CD4-positive, alpha-beta T cell treated with Interleukin-10 for 1 hour (primary cell): ENCODE data around the gene TEAD1.

Source experiments
- DNase-seq: peaks from one replicate; pipeline ENCODE4 v3.0.0-alpha.2; 2020

The TEAD1 gene

GRCh38 chr11:12845163-12845562, 170.9 kb downstream of the TEAD1 start:
- DNase-seq, result no peak

GRCh38 chr11:12845739-12846358, 171.6 kb downstream of the TEAD1 start:
- DNase-seq, result no peak

DNA sequence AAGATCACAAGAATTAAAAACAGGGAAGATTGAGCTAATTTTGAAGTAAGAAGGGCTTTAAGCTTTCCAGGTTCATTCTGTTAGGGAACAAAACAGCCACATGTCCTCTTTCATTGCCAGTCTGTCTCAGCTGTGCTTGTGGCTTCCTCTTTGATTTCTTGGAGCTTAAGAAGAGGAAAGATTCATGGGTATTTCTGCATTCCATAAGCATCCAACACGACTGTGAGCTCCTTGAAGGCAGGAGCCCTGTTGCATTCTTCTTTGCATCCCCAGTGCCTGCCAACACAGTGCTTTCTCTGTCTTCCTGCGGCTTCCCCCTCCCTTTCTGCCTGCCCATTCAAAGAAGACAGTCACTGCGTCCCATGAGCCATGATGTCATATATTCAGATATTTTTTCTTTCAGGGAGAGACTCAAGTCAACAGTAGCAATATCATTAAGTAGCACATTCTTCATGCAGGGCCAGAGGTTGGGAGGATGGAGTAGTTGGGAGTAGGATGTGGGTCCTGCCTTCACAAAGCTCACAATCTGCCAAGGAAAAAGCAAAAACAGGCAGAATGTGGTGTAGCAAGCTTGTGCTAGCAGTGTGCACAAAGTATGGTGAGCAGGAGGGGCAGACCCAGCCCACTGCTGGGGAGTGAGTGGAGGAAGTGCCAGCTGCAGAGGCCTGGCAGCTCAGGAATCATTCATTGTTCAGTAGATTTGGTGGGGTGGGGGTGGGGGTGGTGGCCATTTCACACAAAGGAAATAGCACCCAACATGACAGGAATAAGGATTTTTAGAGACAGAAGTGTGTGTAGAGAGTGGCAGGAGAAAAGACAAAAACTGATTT, 172.8 kb downstream of the TEAD1 start:
- DNase-seq, result no peak

GRCh38 chr11:12848413-12848812, 174.2 kb downstream of the TEAD1 start:
- DNase-seq, result no peak

GRCh38 chr11:12853325-12853651, 179.1 kb downstream of the TEAD1 start:
- DNase-seq, result no peak

DNA sequence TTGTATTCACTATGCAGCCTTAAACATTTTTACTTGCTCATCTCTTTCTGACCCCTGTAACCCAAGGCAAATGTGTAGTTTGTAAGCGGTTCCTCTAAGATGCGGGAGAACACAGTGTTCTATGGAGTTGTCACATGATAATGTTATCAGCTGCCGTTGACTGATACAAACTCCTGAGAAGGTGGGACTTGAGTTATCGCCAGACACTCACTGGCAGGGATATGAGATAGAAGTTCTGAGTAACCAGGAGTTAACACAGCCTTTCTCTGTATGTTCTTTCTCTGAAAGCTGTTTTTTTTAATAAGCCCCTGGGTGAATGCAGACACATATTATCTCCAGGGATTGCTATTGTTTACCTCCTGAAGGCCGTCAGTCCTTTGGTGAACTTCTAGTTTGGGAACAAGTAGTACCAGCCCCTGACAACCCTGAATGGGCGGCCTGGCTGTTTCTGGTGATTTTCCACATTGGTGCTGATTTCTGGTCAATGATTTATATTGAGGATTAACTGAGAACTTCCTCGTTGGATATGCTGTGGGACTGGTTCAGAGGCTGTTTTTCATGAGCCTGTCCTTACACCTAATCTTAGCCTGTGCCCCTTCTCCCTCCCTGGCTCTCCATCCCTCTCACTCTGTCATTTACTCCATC, 179.6 kb downstream of the TEAD1 start:
- no peak for DNase-seq

- DNase-seq, result no peak
Measured at GRCh38 chr11:12854297-12854661, 180.1 kb downstream of the TEAD1 start.

- DNase-seq, result no peak
Measured at GRCh38 chr11:12854829-12855228, 180.6 kb downstream of the TEAD1 start.

DNA sequence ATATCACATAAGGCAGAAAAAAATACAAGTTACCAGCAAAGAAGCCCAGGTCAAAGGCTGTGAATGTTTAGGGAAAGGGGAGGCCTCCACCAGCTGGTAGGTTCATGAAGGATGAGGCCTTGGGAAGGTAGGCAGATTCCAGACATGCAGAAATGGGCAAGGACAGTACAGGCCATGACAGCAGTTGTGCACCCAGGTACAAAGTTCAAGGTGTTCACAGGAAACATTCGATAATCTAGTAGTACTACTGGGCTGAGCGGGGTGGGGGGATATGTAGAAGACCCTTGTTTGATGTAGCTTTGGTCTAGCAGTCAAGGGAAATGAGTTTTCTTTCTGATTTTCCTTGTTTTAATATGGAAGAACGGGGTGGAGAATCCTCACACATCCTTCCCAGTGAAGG, 182.1 kb downstream of the TEAD1 start:
- DNase-seq, result no peak

GRCh38 chr11:12857572-12857971, 183.4 kb downstream of the TEAD1 start:
- no peak for DNase-seq

DNA sequence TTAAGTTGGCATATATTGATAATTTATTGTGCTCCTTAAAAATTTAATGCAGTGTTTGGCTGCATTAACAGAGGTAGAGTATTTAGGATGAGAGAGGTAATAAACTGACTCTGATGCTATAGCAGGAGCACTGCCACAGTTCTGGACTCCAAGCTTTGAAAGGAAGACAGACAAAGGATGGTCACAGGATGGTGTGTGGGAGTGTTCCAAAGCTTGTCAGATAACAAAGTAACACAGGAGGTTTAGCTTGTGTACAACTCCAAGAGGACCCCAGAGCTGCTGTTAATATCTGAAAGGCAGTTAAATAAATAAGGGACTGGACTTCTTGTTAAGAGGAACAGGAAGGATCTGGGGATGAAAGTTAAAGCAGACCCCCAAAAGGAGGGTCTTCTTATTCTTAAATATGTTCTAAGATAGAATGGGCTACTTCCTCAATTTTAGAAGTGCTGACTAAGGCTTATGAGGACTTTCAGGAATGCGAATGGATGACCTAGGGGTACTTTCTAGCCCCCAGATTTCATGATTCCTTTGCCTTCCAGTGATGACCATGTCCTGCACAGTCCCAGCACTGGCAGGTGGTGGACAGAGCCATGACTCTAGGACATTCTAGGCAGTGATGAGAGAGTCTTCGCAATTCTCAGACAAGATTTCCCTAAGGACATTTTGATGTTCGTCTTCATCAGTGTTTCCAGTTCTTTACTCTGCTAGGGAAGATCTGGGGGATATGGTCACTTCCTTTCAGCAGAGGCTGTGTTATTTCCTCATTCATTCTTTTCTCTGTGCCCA, 185.8 kb downstream of the TEAD1 start:
- no peak for DNase-seq

DNA sequence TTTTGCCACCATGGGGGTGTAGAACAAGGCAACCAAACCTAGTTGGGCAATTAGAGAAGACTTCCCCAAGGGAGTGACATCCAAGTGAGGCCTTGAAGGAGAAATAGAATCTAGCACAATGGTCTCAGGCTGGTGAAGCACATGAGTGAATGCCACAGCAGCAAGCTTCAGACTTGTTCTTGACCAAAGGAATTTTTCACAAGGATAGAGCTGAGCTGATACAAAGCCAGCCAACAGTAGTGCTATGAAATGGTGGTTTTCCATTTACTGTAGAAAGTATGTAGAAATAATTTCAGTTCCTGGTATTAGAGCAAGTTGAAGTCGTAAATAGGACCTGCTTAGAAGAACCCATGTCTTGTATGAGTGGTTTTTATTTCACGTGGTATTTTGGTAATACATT, 186.6 kb downstream of the TEAD1 start:
- DNase-seq, result no peak

DNA sequence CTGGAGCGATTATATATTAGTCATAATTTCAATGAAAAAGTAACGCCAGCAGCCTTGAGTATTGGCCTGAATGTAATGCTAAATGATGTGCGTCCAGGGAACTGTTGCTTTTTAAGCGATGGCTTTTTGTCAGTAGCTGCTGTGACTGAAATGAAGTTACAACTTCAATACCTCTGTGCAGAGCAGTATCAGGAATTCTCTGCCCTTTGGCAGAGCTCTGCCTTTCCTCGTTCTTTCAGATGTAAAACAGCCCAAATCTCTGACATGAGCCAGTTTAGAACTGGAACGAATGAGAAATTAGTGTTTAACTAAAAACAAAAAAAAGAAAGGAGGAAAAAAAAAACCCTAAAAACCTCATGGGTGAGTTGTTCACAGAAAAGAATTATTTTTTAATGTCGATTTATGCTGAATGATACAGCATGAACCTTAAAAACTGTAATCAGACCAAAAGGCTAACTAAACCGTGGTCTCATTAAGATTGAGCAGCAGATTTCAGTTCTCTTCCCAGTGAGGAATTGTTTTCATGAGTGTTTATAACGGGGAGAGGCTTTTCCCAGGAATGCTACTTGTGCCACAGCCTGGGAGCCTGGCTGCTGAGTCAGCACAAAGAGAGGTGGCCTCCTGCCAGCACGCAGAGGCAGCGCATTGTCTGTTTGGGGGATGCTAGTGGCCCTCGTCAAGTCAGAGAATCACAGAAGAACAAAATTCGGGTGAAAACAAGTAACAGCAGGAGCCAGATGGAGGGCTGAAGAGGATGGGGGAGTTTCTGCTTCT, 188.7 kb downstream of the TEAD1 start:
- no peak for DNase-seq

DNA sequence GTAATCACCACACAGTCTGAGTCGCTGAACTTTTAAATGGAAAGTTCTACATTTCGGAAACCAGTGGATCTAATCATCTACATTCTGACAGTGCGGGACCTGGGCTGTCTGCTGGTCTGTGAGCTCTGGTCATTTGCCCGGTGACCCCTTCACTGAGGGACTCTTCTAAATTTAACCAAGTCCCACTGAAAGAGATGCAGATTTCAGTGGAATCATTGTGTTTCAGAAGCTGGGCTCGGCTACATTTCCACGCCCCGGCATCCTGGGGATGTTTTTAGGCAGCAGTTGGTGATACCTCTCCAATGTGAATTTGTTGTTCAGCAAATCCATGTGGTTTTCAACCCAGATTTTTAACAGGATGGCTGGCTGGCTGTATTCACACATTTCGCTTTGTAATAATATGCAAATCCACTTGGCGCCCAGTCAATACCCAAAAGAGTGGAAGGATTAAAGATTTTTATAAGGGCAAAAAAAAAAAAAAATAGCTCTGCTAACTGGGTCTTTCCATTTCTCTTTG, 189.4 kb downstream of the TEAD1 start:
- DNase-seq, result no peak

GRCh38 chr11:12864316-12865156, 190.3 kb downstream of the TEAD1 start:
- DNase-seq, result no peak

DNA sequence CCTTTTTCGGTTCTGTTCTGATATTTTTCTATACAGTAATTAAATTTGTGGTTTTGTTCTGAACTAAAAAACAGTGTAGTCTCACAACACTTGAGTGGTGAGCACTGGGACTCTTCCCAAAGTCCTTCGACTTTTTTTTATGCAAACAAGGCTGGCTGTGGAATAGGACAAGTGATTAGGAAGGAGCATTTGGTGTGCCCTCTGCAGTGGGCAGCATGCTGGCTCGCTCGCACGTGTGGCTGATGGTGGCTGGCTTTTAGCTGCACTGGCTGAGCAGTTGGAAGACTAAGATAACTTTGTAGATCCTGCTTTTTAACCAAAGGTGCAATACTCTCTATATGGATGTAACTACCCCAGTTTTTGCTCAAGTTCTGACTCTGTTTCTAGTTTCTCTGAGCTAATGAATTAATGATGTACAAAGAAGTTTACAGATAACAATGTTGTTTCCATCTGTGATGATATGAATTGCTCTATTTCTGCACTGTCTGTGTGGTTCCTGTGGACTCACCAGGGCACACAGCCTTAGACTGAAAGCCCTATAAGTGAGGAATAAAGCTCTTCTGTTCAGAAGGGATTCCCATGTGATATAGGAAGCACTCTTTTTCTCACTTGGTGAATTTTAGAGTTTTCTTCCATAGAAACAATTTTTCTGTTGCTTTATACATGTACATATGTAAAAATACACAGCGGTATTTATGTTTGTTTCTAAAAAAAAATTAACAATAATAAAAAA, 191.8 kb downstream of the TEAD1 start:
- no peak for DNase-seq

DNA sequence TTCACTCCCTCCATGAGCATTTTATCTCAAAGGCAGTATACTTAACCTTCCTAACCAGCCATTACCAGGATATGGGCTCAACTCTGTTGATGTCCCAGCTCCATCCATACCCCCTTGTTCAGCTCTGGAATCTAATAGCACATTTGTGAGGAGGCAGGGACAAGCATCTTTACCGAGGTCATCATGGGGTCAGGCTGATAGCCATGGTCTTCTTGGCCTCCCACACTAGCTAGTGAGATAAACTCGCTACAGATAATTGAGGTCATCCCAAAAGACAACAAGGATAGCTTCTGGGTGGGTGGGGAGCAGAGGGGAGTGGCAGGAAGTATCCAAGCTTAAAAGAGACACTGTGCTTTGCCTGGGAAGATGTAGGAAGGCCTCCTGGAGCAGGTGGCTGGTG, 193.3 kb downstream of the TEAD1 start:
- no peak for DNase-seq

GRCh38 chr11:12868315-12869073, 194.3 kb downstream of the TEAD1 start:
- no peak for DNase-seq

DNA sequence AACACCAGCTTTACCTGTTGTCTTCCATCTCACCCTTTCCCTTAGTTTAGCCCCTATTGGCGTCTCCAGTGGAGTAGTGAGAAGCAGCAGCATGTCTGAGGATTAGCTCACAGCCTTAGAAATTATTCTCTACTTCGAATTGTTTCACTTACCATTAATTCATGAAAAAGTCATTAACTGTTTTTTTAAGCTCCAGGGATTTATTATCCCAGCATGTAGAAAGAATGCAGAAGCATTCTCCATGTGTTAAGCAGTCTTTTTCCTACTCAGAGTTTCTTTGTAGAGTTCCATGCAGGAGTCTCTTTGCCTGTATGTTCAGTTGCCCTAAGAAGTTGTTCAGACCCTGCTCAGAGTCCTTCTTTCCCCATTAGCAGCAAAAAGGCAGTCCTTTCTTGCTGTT, 197.0 kb downstream of the TEAD1 start:
- DNase-seq, result no peak

- no peak for DNase-seq
Measured at GRCh38 chr11:12871788-12872321, 197.6 kb downstream of the TEAD1 start.
